ENCODE data around the gene BHLHE23. TPM values are rescaled to one million over a fixed set of nuclear protein-coding genes. Genes with fewer than 3 reads are reported as not detected.

Gene BHLHE23
- total RNA-seq, 2 experiments from 2014 or later = not detected

- ChIA-PET POLR2A (no interaction called here), CTCF (no interaction called here)
- H3K4me1 Mint-ChIP-seq = no peaks in the 10 kb centered on the region
- H3K27ac Mint-ChIP-seq = no peak overlapping the region
- H3K4me3 Mint-ChIP-seq = no peak overlapping the region
- no peak for DNase-seq
- H3K27me3 Mint-ChIP-seq = no peaks in the 10 kb centered on the region
- H3K9me3 Mint-ChIP-seq = no peaks in the 10 kb centered on the region
- no peaks in the 10 kb centered on the region for H3K36me3 Mint-ChIP-seq (ENCODE audit: low read depth)
Observed at GRCh38 chr20:63047946-63048345, 41.2 kb upstream of the BHLHE23 start.

GRCh38 chr20:63047267-63047666 is 40.5 kb upstream of the BHLHE23 start:
- H3K27me3 Mint-ChIP-seq = no peaks in the 10 kb centered on the region
- H3K36me3 Mint-ChIP-seq (ENCODE audit: low read depth) = no peaks in the 10 kb centered on the region
- ChIA-PET POLR2A (no interaction called here), CTCF (no interaction called here)
- H3K9me3 Mint-ChIP-seq = no peaks in the 10 kb centered on the region
- no peaks in the 10 kb centered on the region for H3K4me1 Mint-ChIP-seq
- no peak overlapping the region for H3K4me3 Mint-ChIP-seq
- H3K27ac Mint-ChIP-seq = no peak overlapping the region
- no peak for DNase-seq

DNA sequence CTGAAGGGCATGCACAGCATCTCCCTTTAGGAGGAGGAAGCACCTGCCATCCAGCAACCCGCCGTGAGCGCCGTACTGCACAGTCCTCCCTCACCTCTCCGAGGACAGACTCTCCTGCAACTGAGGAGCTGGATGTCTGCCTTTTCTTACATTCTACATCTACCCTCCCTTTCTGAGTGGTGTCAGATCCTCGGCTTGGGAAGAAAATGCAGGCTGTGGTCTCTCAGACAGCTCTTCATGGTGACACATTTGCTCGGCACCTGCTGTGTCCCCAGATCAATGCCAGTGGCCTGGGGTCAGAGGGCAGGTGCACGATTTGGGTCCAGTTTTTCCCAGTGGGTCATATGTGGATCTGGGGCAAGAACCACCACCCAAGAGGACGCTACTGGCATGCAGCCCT is 40.1 kb upstream of the BHLHE23 start:
- H3K27me3 Mint-ChIP-seq = peaks cover 2% of the 10 kb centered on the region
- POLR2A ChIA-PET = no interaction called here
- H3K4me3 Mint-ChIP-seq = no peak overlapping the region
- H3K27ac Mint-ChIP-seq = no peak overlapping the region
- H3K4me1 Mint-ChIP-seq = no peaks in the 10 kb centered on the region
- H3K9me3 Mint-ChIP-seq = no peaks in the 10 kb centered on the region
- no peaks in the 10 kb centered on the region for H3K36me3 Mint-ChIP-seq (ENCODE audit: low read depth)
- CTCF ChIA-PET = no interaction called here
- DNase-seq = no peak

DNA sequence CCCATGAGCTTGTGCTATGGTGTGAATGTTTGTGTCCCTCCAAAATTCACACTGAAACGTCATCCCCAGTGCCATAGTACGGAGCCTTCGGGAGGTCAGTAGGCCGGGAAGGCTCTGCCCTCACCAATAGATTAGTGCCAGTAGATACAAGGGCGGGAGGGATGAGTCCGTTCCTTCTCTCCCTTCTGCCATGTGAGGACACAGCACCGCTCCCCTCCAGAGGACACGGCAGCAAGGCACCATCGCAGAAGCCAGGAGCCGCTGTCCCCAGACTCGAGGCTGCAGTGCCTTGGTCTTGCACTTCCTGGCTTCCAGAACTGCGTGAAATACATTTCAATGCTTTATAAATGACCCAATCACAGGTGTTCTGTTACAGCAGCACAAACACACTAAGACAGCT is 39.2 kb upstream of the BHLHE23 start:
- Mint-ChIP-seq H3K27me3 (peaks cover 4% of the 10 kb centered on the region), H3K36me3 (ENCODE audit: low read depth) (no peaks in the 10 kb centered on the region), H3K9me3 (no peaks in the 10 kb centered on the region), H3K4me3 (no peak overlapping the region), H3K4me1 (no peaks in the 10 kb centered on the region), H3K27ac (no peak overlapping the region)
- no peak for DNase-seq
- CTCF ChIA-PET = no interaction called here
- POLR2A ChIA-PET = no interaction called here

GRCh38 chr20:63045401-63045800 is 38.6 kb upstream of the BHLHE23 start:
- H3K4me1 Mint-ChIP-seq = no peaks in the 10 kb centered on the region
- H3K36me3 Mint-ChIP-seq (ENCODE audit: low read depth) = no peaks in the 10 kb centered on the region
- H3K27ac Mint-ChIP-seq = no peak overlapping the region
- H3K27me3 Mint-ChIP-seq = peaks cover 9% of the 10 kb centered on the region
- POLR2A ChIA-PET = no interaction called here
- no peak overlapping the region for H3K4me3 Mint-ChIP-seq
- H3K9me3 Mint-ChIP-seq = no peaks in the 10 kb centered on the region
- CTCF ChIA-PET = no interaction called here
- DNase-seq = no peak

DNA sequence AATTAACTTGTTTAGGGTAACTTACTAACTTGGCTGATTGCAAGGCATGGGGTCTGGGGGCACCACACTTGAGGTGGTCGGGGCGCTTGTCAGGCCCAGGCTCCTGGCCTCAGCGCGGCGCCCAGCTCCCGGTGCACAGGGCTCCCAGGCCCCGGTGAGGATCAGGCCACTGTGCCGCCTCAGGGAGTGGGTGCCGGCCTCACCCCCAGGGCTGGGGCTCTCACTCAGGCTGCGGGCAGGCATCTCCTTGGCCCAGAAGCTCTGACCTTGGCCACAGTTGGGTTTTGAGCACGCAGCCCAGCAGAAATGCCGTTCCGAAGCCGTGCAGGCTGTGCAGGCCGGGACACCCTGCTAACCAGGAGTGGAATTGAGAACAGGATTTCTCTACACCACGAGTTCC is 37.8 kb upstream of the BHLHE23 start:
- no peak for DNase-seq
- no peaks in the 10 kb centered on the region for H3K9me3 Mint-ChIP-seq
- H3K27me3 Mint-ChIP-seq = peaks cover 17% of the 10 kb centered on the region
- ChIA-PET CTCF (interaction anchor here (0.7 kb wide), 1 partner anchor 139 kb away, joined by 3 read pairs; no protein-coding TSS in a partner anchor), POLR2A (no interaction called here)
- no peaks in the 10 kb centered on the region for H3K36me3 Mint-ChIP-seq (ENCODE audit: low read depth)
- no peak overlapping the region for H3K27ac Mint-ChIP-seq
- H3K4me1 Mint-ChIP-seq = no peaks in the 10 kb centered on the region
- no peak overlapping the region for H3K4me3 Mint-ChIP-seq

GRCh38 chr20:63044204-63044600 is 37.4 kb upstream of the BHLHE23 start:
- POLR2A ChIA-PET = no interaction called here
- H3K27me3 Mint-ChIP-seq = peaks cover 20% of the 10 kb centered on the region
- H3K9me3 Mint-ChIP-seq = no peaks in the 10 kb centered on the region
- CTCF ChIA-PET = interaction anchor here (0.7 kb wide), 1 partner anchor 139 kb away, joined by 3 read pairs; no protein-coding TSS in a partner anchor
- no peaks in the 10 kb centered on the region for H3K4me1 Mint-ChIP-seq
- no peak overlapping the region for H3K4me3 Mint-ChIP-seq
- H3K36me3 Mint-ChIP-seq (ENCODE audit: low read depth) = no peaks in the 10 kb centered on the region
- no peak for DNase-seq
- no peak overlapping the region for H3K27ac Mint-ChIP-seq

GRCh38 chr20:63043348-63044203 is 36.8 kb upstream of the BHLHE23 start:
- ChIA-PET CTCF (no interaction called here), POLR2A (no interaction called here)
- H3K4me3 Mint-ChIP-seq = no peak overlapping the region
- peaks cover 20% of the 10 kb centered on the region for H3K27me3 Mint-ChIP-seq
- H3K27ac Mint-ChIP-seq = no peak overlapping the region
- H3K4me1 Mint-ChIP-seq = no peaks in the 10 kb centered on the region
- no peaks in the 10 kb centered on the region for H3K9me3 Mint-ChIP-seq
- no peaks in the 10 kb centered on the region for H3K36me3 Mint-ChIP-seq (ENCODE audit: low read depth)
- no peak for DNase-seq

DNA sequence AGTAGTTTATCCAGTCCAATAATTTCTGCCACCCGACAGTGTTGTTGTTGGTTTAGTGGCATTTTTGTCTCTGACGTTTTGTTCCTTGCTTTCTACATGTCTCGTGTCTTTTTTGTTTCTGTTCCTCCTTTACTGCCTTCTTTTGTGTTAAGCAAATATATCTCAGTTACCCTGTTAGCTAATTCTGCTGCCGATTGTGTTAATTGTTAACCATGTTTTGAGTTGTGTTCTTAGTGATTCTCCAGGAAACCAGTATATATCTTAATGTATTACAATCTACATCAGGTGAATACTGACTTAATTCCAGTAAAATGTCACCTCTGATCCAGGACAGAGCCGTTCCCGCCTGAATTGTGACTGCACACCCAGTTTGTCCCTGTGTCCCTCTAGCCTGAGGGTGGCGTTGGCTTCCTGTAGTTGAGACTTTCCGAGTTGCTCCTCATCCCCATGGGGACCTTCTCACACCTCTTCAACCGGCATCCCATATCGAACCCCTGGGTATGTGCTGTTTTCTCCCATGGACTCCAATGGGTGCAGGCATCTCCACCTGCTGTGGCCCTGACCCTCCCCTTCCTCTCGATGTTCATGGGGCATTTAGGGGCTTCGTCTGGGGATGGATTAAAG is 35.8 kb upstream of the BHLHE23 start:
- Mint-ChIP-seq H3K27me3 (peaks cover 22% of the 10 kb centered on the region), H3K9me3 (no peaks in the 10 kb centered on the region), H3K27ac (no peak overlapping the region), H3K4me1 (no peaks in the 10 kb centered on the region), H3K36me3 (ENCODE audit: low read depth) (no peaks in the 10 kb centered on the region), H3K4me3 (no peak overlapping the region)
- ChIA-PET POLR2A (no interaction called here), CTCF (no interaction called here)
- no peak for DNase-seq

GRCh38 chr20:63041776-63042175 is 35.0 kb upstream of the BHLHE23 start:
- DNase-seq = no peak
- H3K27me3 Mint-ChIP-seq = peaks cover 23% of the 10 kb centered on the region
- POLR2A ChIA-PET = no interaction called here
- CTCF ChIA-PET = no interaction called here
- no peak overlapping the region for H3K27ac Mint-ChIP-seq
- H3K36me3 Mint-ChIP-seq (ENCODE audit: low read depth) = no peaks in the 10 kb centered on the region
- H3K4me3 Mint-ChIP-seq = no peak overlapping the region
- H3K9me3 Mint-ChIP-seq = no peaks in the 10 kb centered on the region
- no peaks in the 10 kb centered on the region for H3K4me1 Mint-ChIP-seq

GRCh38 chr20:63037669-63038268 is 31.0 kb upstream of the BHLHE23 start:
- no peak for DNase-seq
- H3K4me1 Mint-ChIP-seq = peaks cover 5% of the 10 kb centered on the region
- H3K9me3 Mint-ChIP-seq = no peaks in the 10 kb centered on the region
- no peak overlapping the region for H3K27ac Mint-ChIP-seq
- H3K4me3 Mint-ChIP-seq = no peak overlapping the region
- ChIA-PET POLR2A (no interaction called here), CTCF (no interaction called here)
- H3K27me3 Mint-ChIP-seq = peaks cover 30% of the 10 kb centered on the region
- H3K36me3 Mint-ChIP-seq (ENCODE audit: low read depth) = no peaks in the 10 kb centered on the region

DNA sequence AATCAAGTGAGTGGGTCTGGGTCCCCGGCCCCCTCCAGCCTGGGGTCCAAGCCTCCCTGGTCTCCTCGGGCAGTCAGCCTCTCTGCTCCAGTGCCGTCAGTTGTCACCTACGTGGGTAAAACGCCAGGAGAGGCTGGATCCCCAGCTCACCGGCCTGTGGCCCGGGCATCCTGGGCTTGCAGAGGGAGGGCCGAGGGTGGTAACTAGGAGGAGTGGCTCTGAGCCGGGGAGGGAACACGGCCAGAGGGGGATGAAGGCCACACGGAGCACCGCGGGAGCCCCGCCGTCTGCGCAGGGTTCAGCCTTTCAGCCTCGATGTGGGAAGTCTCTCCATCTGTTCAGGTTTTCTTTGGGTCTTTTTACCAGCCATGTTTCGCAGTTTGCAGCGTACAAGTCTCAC is 29.5 kb upstream of the BHLHE23 start:
- Mint-ChIP-seq H3K27ac (no peak overlapping the region), H3K36me3 (ENCODE audit: low read depth) (no peaks in the 10 kb centered on the region), H3K9me3 (no peaks in the 10 kb centered on the region), H3K4me1 (peaks cover 7% of the 10 kb centered on the region), H3K4me3 (no peak overlapping the region), H3K27me3 (peaks cover 30% of the 10 kb centered on the region)
- no peak for DNase-seq
- ChIA-PET POLR2A (no interaction called here), CTCF (no interaction called here)

- CTCF ChIA-PET = no interaction called here
- POLR2A ChIA-PET = no interaction called here
Observed at GRCh38 chr20:63035603-63036185, 28.9 kb upstream of the BHLHE23 start.

More at GRCh38 chr20:63035603-63036185, 28.9 kb upstream of the BHLHE23 start:
- Mint-ChIP-seq H3K27ac (no peak overlapping the region), H3K4me1 (peaks cover 7% of the 10 kb centered on the region), H3K36me3 (ENCODE audit: low read depth) (no peaks in the 10 kb centered on the region), H3K4me3 (no peak overlapping the region), H3K9me3 (no peaks in the 10 kb centered on the region), H3K27me3 (peaks cover 26% of the 10 kb centered on the region)
- no peak for DNase-seq
